GM18520 (cell line): ENCODE results near the gene USP32.
A peak's percentile ranks its signal among the peaks of the same experiment; 100 is the strongest.
"Not testable (repeated sequence)": the region's sequence is repeated elsewhere in the genome, so short reads cannot be mapped to it uniquely, and the experiment has no call there.

Experiments used
- ATAC-seq: cut with Tn5 transposase; IDR thresholded peaks from one replicate; pipeline ENCODE4 v1.9.1; 2021; ENCODE audit not compliant: unreplicated experiment

Gene USP32, protein sequence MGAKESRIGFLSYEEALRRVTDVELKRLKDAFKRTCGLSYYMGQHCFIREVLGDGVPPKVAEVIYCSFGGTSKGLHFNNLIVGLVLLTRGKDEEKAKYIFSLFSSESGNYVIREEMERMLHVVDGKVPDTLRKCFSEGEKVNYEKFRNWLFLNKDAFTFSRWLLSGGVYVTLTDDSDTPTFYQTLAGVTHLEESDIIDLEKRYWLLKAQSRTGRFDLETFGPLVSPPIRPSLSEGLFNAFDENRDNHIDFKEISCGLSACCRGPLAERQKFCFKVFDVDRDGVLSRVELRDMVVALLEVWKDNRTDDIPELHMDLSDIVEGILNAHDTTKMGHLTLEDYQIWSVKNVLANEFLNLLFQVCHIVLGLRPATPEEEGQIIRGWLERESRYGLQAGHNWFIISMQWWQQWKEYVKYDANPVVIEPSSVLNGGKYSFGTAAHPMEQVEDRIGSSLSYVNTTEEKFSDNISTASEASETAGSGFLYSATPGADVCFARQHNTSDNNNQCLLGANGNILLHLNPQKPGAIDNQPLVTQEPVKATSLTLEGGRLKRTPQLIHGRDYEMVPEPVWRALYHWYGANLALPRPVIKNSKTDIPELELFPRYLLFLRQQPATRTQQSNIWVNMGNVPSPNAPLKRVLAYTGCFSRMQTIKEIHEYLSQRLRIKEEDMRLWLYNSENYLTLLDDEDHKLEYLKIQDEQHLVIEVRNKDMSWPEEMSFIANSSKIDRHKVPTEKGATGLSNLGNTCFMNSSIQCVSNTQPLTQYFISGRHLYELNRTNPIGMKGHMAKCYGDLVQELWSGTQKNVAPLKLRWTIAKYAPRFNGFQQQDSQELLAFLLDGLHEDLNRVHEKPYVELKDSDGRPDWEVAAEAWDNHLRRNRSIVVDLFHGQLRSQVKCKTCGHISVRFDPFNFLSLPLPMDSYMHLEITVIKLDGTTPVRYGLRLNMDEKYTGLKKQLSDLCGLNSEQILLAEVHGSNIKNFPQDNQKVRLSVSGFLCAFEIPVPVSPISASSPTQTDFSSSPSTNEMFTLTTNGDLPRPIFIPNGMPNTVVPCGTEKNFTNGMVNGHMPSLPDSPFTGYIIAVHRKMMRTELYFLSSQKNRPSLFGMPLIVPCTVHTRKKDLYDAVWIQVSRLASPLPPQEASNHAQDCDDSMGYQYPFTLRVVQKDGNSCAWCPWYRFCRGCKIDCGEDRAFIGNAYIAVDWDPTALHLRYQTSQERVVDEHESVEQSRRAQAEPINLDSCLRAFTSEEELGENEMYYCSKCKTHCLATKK (N-terminal part only)

DNA sequence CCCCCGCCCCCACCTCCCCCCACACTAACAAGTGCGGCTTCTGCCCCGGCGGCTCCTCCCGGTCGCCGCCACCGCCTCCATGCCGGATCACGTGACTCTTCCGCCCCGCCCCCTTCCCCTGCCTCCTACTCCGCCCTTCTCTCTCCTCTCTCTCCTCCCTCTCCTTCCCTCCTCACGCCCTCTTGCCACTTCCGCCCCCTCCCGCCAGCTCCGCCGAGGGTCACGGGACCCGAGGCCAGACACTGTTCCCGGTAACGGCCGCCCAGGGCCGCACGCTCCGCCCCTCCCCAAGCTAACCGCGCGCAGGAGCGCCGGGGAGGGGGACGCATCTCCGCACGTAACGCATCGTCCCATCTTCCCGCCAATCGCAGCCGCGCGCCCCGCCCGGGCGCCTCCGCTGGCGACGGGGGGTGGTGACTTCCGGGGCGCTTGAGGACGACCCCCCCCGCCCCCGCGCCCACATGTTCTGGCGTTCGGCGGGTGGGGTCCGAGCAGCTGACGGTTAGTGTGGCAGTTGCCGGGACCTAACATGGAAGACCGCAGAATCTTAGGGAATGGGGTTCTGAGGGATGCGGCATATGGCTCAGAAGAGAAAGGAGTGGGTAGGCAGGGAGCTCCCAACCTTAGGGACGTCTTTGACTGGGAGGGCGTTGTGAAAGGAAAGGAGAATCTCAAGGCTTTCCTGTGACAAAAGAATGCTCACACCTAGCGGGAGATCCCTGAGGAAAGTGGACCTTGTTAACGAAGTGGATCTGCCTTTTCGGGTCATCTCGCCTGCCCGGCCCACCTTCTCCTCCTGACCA lies at the start of gene USP32:
USP32 (minus strand) TSS at position 92 of the 803 bp plus-strand sequence. CDS start 194 bp downstream, outside the sequence.
- peak; percentile 93 for ATAC-seq

DNA sequence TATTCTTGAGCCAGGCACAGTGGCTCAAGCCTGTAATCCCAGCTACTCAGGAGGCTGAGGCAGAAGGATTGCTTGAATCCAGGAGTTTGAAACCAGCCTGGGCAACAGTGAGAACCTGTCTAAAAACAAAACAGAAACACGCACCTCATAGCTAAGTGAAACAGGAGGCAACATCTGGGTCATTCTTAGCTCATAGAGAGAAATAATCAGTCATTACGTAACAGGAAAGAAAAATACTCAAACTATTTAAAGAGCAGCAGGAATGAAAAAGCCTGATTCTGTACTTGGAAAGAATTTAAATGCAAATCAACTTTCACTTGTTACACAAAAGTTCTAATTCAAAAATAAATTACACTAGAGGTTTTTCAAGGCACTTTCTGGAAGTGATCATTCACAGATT lies 47.6 kb upstream of the USP32 start:
- peak; percentile 37 for ATAC-seq

DNA sequence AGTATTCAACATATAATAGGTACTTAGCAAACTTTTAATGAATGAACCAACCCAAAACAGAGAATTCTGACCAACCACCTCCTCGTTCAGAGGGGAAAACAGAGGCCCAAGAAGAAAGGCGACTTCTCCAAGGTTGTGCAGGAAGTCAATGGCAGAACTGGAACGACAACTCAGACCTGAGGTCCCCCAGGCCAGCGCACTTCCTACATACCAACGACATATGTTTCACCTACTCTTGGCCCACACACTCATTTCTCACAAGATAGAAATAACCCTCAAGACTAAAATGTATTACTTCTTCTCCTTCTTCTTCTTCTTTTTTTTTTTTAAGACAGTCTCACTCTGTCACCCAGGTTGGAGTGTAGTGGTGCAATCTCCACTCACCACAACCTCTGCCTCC lies 44.7 kb upstream of the USP32 start:
- ATAC-seq = no peak

DNA sequence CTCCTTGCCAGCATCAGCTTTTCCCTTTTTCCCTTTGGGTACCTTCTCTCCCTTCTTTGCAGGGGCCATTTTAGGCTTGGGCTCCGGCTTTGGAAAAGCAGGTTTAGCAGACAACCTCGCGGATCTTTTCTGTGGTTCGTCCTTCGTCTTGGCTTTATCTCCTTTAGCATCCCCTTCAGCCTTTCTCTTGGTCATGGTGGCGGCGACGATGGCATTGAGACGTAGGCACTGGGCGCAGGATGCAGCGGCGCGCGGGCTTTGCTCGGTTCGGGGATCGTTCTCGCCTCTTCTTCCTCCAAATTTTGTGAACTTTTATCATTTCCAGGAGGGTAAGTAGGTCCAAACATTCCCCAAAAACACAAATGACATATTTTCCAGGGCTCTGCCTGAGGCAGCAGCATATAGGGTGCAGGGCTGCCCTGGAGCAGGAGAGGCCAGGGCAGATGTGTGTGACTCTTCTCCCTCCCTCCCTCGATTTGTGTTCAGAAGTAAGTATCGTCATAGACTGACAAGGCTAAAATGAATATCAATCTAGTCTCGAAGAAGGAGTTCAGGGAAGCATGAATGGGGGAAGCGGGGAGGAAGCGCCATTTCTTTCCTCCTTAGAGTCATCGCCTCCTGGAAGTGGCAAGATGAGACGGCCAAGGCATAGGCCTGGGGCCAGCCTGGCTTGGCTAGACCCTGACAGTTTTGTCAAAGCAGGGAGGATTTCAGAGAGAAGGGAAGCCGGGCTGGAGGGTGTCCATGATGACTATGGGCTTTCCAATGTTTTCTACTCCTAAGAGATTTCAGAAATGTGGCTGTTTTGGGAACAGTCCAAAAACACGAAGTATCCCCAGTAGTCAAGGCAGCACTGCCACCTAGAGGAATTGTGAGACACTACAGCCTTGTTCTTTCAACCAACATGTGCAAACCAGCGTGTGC lies 43.6 kb upstream of the USP32 start:
- no peak for ATAC-seq

DNA sequence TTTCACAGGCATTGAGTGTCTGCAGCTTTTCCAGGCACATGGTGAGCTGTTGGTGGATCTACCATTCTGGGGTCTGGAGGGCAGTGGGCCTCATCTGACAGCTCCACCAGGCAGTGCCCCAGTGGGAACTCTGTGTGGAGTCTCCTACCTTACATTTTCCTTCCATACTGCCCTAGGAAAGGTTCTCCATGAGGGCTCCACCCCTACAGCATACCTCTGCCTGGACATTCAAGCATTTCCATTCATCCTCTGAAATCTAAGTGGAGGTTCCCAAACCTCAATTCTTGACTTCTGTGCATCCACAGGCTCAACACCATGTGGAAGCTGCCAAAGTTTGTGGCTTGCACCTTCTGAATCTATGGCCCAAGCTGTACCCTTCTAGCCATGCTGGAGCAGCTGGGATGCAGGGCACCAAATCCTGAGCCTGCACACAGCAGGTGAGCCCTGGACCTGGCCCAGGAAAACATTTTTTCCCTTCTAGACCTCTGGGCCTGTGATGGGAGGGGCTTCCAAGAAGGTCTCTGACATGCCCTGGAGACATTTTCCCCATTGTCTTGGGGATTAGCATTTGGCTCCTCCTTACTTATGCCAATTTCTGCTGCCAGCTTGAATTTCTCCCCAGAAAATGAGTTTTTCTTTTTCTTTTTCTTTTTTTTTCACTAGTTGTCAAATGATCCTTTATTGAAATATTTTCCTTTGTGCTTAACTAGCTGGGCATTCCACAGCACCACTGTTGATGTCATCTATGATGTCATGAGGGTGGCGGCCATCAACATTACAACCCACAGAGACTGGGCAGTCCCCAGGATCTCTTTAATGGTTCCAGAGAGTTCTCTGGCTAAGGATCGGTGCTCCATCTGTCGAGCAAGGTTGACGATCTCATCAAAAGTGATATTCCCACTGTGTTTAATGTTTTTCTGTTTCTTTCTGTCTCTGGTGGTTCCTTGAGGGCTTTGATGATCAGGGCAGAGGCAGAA lies 41.4 kb upstream of the USP32 start:
- ATAC-seq = not testable (repeated sequence)

DNA sequence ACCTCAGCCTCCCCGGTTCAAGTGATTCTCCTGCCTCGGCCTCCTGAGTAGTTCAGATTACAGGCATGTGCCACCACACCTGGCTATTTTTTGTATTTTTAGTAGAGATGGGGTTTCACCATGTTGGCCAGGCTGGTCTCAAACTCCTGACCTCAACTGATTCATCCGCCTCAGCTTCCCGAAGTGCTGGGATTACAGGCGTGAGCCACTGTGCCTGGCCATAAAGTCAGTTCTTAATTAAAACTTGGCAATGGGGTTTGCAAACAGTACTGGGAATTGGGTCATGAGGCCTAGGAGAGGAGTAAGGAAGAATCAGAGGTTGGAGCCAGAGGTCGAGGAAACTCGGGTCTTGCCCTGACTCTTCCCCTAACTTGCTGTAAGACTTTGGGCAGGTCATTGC lies 38.6 kb upstream of the USP32 start:
- ATAC-seq = not testable (repeated sequence)

DNA sequence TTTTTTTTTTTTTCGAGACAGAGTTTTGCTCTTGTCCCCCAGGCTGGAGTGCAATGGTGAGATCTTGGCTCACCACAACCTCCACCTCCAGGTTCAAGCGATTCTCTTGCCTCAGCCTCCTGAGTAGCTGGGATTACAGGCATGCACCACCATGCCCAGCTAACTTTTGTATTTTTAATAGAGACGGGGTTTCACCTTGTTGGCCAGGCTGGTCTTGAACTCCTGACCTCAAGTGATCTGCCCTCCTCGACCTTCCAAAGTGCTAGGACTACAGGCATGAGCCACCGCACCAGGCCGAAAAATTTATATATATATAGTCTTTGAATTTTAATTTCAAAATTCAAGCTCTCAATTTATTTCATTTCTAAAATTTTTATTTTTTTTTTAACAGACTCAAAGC lies 36.6 kb upstream of the USP32 start:
- not testable (repeated sequence) for ATAC-seq

DNA sequence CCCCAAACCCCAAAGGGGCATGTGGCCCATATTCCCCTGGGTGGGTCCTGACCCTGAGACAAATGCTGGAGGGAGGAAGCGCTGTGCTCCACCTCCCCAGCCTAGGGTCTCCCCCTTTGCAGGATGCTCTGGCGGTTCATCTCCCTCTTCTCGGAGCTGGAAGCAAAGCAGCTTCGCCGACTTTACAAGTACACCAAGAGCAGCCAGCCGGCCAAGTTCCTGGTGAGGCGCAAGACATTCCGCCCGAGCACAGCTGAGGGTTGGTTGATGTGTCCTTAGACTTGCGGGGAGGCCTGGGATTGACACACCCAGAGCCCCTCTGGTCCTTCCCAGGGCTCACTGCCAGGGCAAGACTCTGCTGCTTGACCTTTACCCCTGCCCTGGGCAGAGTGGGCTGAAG lies 34.7 kb upstream of the USP32 start:
- ATAC-seq = no peak

DNA sequence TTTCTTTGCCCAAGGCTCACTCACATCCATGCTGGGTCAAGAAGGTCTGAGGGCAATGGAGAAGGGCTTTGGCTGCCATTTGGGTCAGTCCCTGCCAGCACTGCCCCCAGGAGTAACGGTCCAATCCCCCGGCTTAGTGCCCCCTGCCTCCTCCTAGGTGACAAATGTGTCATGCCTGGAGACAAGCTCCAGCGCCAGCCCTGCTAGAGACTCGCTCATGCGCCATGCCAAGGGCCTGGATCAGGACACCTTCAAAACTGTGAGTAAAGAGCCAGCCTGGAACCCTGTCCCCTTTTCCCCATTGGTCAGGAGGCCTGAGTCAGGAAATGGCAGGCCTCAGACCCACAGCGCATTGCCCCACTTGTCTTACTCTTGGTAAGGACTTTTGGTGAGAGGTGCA lies 33.7 kb upstream of the USP32 start:
- no peak for ATAC-seq

DNA sequence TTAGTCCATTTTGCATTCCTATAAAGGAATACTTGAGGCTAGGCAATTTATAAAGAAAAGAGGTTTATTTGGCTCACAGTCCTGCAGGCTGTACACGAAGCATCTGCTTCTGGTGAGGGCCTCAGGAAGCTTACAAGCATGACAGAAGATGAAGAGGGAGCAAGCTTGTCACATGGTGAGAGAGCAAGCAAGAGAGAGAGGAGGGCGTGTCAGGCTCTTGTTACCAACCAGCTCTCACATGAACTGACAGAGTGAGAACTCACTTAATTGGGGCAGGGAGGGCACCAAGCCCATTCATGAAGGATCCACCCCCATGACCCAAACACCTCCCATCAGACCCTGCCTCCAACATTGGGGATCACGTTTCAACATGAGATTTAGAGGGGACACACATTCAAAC lies 31.9 kb upstream of the USP32 start:
- no peak for ATAC-seq

DNA sequence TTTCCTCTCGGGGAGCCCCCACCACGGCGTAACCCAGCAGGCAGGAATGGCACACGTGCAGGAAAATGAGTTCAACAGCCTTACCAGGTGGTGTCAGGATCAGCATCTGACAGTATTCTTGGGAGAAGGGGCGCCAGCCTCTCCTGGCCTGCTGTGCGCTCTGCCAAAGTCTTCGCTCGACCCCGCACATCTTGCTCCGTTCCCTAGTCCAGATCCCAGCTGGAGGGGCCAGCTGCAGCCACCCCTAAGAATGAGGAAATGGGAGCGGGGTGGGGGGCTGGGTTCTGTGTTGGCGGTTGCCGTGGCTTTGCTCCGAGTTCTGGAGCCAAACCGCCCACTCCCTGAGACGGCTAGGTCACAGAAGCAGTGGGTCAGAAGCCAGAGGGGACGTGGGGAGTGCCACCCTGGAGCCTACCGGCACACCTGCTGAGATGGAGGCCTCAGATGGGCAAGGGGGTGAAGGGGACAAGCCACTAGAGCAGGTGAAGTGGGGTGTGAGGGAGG lies 30.3 kb upstream of the USP32 start, which contains the start of gene CHCT1:
CHCT1 (plus strand) TSS at position 328 of the 504 bp plus-strand sequence; CDS start at position 432, 104 bp downstream.
- no peak for ATAC-seq

DNA sequence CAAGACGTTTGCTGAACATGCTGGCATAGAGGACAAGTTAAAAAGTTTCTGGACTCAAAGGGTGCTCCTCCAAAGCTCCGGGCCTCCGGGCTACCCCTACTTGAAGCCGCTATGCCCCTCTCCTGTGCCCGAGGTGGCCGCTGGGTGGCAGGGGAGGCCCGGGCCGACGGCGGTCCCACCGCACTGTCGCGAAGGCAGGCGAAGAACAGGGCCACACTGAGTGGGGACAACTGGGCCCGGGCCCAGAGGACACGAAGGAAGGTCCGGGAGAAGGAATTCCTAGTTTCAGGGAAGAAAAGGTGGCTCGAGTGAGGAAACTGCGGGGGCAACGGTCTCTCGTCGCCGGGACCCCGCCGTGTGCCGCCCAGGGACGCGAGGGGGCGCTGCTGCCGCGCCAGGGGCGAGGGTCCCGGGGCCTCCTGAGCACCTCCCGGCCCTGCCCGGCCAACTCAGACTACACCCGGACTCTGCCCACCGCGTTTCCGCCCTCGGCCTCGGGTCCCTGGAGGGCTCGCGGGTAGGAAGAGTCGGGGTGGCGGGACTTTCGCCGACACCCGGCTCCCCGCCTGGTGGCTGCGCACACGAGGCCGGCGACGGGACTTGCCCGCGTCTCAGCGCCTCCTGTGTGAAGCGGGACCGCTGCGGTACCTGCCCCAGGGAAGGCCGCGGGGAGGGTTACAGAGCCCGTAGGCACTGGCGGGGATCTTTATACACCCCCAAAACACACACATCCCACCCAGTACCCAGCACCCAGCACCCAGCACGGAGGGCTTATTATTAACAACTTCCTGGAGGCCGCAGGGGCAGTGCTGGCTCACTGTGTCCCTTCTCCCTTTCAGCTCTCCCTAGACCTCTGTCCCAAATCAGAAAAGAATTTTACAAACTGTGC lies 29.6 kb upstream of the USP32 start:
- ATAC-seq = peak; percentile 78

DNA sequence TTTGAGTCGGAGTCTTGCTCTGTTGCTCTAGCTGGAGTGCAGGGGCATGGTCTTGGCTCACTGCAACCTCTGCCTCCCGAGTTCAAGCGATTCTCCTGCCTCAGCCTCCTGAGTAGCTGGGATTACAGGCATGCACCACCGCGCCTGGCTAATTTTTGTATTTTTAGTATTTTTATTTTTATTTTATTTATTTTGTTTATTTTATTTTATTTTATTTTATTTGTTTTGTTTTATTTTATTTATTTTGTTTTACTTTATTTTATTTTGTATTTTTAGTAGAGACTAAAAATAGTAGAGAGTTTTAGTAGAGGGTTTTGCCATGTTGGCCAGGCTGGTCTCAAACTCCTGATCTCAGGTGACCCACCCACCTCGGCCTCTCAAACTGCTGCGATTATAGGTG lies 27.9 kb upstream of the USP32 start:
- ATAC-seq = not testable (repeated sequence)

DNA sequence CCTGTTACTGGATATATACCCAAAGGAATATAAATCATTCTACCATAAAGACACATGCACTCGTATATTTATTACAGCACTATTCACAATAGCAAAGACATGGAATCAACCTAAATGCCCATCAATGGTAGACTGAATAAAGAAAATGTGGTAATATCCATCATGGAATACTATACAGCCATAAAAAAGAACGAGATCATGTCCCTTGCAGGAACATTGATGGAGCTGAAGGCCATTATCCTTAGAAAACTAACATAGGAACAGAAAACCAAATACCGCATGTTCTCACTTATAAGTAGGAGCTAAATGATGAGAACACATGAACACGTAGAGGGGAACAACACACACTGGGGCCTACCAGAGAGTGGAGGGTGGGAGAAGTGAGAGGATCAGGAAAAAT lies 27.1 kb upstream of the USP32 start:
- ATAC-seq = not testable (repeated sequence)

DNA sequence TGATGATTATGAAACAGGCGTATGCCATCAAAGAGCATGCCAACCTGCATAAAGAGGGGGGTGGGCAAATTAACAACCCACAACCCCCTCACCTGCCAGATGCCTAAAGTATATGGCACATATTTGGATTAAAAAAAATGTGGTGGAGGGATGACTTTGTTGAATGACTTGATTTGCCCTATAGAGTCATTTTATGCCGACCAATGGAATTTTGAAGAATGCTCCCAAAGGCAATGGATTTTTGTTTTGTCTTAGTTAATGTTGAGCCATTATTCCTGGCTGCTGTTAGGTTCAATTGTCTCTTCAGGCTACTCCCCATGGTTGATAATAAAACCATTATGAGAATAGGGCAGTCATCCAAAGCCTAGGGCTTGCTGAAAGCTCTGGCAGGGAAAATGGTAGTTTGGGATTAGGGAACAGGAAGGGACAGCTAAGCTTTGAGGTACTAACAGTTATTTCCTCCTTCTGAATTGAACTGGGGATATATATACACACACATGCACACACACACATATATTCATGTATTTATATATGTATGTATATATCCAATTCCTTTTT lies 24.5 kb upstream of the USP32 start:
- no peak for ATAC-seq

DNA sequence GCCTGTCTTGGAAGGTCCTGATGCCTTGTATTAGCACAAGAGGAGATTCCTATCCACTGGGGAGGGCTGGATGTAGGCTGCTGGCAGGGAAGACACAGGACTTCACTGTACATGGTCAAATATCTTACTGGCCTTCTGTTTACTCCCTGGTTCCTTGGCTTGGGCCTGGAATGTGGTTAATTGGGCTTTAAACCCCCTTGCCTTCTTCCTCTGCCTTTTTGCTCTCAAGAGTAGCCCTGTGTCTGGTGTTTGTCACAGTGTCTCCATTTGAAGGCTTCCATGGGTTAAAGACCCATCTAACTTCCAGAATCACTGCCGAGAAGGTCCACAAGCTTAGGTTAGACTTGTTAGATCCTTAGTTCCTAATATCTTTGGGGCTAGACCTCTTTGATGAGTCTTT lies 23.2 kb upstream of the USP32 start:
- ATAC-seq = no peak
